ENCODE data around the gene NPIPA1.
"Not testable (repeated sequence)": the region's sequence is repeated elsewhere in the genome, so short reads cannot be mapped to it uniquely, and the experiment has no call there.

NPIPA1 gene

GRCh38 chr16:14937143-14937542, at the start of gene NPIPA1:
NPIPA1 (plus strand) TSS chr16:14937443; CDS start chr16:14937443, 0 bp downstream.
- DNase-seq (ENCODE audit: low spot score), result not testable (repeated sequence)

DNA sequence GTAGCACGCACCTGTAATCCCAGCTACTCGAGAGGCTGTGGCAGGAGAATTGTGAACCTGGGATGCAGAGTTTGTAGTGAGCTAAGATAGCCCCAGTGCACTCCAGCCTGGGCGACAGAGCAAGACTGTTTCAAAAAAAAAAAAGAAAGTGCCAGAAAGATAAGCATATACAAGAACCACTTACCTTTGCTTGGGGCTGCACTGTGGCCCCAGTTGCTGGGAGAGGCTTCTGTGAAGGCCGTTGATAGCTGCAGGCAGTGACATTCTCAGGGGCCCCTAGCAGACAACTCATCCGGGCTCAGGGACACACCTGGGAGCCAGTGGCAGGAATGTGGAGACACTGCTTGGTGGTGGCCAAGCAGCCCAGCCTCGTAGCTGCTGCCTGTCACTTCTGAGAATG, 45.1 kb upstream of the NPIPA1 start:
- not testable (repeated sequence) for DNase-seq (ENCODE audit: low spot score)

- DNase-seq (ENCODE audit: low spot score), result not testable (repeated sequence)
Observed at GRCh38 chr16:14895382-14895781, 41.9 kb upstream of the NPIPA1 start.

GRCh38 chr16:14896023-14896422, 41.2 kb upstream of the NPIPA1 start:
- DNase-seq (ENCODE audit: low spot score), result not testable (repeated sequence)

DNA sequence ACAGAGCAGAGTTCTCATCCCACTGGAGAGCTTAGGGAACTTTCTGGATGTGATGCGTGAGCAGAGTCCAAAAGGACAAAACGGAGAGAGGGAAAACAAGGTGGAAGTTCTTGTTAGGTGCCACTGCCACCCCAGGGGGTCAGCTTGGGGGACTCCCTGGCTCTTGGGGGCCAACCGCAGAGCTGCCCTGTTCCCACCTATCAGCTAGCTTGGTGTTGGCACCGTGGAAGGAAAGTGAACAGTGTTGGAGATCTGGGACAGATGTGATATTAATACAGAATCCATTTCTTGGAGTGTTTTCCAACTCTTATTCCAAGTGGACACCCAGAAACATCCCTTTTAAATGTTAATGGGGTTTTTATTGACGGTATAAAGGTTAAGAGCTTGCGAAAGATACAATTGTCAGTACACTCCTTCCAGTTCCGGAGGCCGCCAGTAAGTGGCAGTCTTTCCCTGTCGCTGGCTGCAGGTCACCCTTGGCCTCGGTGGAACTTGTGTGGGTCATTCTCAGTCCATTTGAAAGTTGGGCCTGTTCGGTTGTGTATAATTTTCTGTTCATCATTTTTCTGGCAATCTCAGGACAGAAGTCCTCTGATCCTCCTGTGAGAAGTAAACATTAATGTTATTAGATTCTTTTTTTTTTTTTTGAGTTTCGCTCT, 40.1 kb upstream of the NPIPA1 start:
- DNase-seq (ENCODE audit: low spot score), result not testable (repeated sequence)

- not testable (repeated sequence) for DNase-seq (ENCODE audit: low spot score)
Observed at GRCh38 chr16:14898162-14898561, 39.1 kb upstream of the NPIPA1 start.

DNA sequence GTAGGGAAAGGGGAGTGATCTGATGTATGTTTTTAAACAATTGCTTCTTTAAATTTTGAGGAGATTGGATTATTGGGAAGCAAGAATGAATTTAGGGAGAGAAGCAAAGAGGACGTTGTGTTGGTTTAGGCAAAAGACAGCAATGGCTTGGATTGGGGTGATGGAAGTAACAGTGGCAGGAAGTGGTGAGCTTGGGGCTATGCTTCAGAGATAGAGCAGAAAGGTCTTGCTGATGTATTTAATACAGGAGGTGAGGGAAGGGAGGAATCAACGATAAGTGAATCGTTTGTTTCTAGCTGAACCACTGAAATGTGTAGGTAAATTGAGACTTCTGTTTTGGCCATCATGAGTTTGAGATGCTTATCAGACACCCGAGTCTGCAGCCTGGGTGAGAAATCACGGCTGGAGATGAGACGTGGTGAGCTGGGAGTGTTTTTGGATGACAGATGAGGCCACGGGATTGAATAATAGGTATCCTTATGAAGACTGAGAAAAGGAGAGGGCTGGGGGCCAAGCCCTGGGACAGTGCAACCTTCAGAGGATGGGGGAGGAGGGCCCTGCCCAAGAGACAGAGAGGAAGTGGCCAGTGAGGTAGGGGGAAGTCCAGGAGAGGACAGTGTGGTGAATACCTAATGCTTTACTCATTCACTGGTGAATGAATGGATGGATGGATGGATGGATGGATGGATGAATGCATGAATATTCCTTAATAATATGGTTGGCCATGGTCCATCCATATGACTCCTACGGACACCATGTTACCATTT, 33.9 kb upstream of the NPIPA1 start:
- DNase-seq (ENCODE audit: low spot score), result not testable (repeated sequence)

DNA sequence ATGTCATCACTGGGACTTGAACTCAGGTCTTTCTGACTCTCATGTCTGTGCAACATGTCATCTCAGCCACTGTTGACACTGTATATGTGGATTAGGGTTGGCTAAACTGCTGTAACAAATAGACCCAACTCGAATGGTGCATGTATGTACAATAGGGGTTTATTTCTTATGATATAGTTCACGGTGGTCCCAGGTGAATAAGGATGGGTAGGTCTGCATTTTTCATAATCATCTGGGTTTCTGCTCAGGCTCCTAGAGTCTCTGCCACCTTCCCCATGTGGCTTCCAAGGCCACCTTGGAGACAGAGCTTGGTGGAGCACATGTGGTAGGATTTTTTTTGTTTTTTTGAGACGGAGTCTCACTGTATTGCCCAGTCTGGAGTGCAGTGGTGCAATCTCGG, 27.5 kb upstream of the NPIPA1 start:
- not testable (repeated sequence) for DNase-seq (ENCODE audit: low spot score)

DNA sequence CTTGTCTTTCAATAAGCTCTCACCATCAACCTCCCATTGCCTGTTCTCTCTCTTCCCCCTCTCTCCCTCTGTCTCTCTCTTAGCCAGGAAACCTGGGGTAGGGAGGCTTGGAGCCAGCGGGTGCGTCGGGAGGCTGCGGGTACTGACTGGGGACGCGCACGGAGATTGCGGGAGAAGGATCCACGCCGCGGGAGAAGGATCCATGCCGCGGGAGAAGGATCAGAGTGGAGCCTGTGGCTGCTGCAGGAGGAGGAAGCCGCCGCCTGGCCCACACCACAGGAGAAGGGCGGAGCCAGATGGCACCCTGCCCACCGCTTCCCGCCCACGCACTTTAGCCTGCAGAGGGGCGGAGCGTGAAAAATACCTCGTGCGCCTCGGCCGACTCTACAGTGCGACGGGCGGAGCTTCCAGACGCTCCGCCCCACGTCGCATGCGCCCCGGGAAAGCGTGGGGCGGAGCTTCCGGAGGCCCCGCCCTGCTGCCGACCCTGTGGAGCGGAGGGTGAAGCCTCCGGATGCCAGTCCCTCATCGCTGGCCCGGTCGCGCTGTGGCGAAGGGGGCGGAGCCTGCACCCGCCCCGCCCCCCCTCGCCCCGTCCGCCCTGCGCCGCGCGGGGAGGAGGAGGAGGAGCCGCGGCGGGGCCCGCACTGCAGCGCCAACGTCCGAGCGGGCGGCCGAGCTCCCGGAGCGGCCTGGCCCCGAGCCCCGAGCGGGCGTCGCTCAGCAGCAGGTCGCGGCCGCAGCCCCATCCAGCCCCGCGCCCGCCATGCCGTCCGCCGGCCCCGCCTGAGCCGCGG, 26.2 kb upstream of the NPIPA1 start:
- DNase-seq (ENCODE audit: low spot score), result not testable (repeated sequence)

DNA sequence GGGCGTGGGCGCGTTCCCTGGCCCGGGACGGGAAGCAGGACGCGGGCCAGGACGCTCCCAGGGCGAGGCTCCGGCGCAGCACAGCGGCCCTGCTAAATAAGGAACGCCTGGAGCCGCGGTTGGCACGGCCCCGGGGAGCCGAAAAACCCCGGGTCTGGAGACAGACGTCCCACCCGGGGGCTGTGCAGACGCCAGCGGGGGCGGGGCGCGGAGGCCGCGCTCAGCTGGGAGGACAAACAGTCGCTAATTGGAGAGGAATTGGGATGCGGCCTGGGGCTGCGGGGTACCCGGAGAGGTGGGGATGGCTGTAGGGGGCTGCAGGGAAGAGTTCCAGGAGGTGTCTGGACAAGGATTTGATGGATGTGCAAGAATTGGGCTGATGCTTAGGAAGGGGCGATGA, 25.3 kb upstream of the NPIPA1 start:
- DNase-seq (ENCODE audit: low spot score), result not testable (repeated sequence)

GRCh38 chr16:14912588-14912987, 24.7 kb upstream of the NPIPA1 start:
- DNase-seq (ENCODE audit: low spot score), result not testable (repeated sequence)

DNA sequence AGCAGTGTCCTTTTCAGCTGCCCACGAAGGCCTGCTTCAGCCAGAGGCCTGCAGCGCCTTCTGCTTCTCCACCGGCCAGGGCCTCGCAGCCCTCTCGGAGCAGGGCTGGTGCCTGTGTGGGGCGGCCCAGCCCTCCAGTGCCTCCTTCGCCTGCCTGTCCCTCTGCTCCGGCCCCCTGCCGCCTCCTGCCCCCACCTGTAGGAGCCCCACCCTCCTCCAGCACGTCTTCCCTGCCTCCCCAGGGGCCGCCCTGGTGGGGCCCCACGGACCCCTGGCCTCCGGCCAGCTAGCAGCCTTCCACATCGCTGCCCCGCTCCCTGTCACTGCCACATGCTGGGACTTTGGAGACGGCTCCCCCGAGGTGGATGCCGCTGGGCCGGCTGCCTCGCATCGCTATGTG, 18.7 kb upstream of the NPIPA1 start:
- not testable (repeated sequence) for DNase-seq (ENCODE audit: low spot score)

DNA sequence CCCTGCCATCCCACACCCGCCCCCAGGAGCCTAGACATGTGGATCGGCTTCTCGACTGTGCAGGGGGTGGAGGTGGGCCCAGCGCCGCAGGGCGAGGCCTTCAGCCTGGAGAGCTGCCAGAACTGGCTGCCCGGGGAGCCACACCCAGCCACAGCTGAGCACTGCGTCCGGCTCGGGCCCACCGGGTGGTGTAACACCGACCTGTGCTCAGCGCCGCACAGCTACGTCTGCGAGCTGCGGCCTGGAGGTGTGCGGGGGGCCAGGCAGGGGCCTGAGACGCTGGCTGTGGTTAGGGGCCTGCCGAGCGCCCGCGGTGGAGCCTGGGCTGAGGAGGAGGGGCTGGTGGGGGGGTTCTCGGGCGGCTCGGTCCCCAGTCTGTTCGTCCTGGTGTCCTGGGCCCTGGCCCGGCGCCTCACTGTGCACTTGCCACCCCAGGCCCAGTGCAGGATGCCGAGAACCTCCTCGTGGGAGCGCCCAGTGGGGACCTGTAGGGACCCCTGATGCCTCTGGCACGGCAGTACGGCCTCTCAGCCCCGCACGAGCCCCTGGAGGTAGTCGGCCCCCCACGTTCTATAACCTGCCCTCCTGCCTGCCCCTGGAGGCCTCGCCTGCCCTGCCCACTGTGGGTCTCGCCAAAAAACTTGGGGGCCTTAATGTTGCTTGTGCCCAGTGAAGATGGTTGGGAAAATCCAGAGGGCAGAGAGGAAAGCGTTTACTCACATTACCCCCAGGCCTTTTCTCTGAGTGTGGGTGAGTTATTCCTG, 17.2 kb upstream of the NPIPA1 start:
- DNase-seq (ENCODE audit: low spot score), result not testable (repeated sequence)

GRCh38 chr16:14922285-14922684, 15.0 kb upstream of the NPIPA1 start:
- DNase-seq (ENCODE audit: low spot score), result not testable (repeated sequence)

DNA sequence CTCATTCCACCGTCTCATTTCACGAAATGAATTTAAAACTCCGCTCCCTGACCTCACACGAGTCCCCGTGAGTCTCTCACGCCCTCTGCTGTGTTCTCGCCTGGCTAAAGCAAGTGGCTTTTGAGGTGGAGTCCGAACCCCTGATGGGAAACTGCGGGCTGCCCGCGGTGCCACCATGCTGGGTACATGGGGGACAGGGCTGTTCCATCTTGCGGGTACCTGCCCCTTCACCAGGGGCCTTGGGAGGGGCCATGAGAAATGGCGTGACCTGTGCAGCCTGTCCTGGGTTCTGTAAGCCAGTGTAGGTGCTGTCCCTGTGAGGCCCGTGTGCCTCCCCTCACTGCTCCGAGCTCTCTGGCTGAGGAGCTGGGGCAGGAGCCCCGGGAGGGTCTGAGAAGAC, 14.3 kb upstream of the NPIPA1 start:
- not testable (repeated sequence) for DNase-seq (ENCODE audit: low spot score)

- not testable (repeated sequence) for DNase-seq (ENCODE audit: low spot score)
Observed at GRCh38 chr16:14923394-14924088, 13.7 kb upstream of the NPIPA1 start.

GRCh38 chr16:14924359-14924758, 12.9 kb upstream of the NPIPA1 start:
- not testable (repeated sequence) for DNase-seq (ENCODE audit: low spot score)

DNA sequence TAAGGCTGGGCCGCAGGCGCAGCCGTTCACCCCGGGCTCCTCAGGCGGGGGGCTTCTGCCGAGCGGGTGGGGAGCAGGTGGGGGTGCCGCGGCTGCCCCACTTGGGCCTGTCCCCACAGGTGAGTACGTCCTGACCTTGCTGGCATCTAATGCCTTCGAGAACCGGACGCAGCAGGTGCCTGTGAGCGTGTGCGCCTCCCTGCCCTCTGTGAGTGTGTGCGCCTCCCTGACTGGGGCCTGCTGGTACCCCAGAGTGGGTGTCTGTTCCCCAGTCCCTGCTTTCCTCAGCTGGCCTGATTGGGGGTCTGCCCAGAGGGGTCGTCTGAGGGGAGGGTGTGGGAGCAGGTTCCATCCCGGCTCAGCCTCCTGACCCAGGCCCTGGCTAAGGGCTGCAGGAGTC, 12.3 kb upstream of the NPIPA1 start:
- DNase-seq (ENCODE audit: low spot score), result not testable (repeated sequence)

- DNase-seq (ENCODE audit: low spot score), result peak; percentile 0
Observed at GRCh38 chr16:14928064-14928714, 9.1 kb upstream of the NPIPA1 start.

GRCh38 chr16:14929176-14929575, 8.1 kb upstream of the NPIPA1 start:
- DNase-seq (ENCODE audit: low spot score), result not testable (repeated sequence)

- not testable (repeated sequence) for DNase-seq (ENCODE audit: low spot score)
Observed at GRCh38 chr16:14930246-14930645, 7.0 kb upstream of the NPIPA1 start.
